D721Med (cell line): ENCODE measurements around the gene HOXA7.

ENCODE experiments used
- DNase-seq: peaks from one replicate; pipeline ENCODE4 v3.0.0; 2011; ENCODE audit warnings: low spot score; ENCODE audit not compliant: insufficient read length
- FAIRE-seq: peaks from 2 replicates; lab custom pipeline; 2011; peaks lifted over from hg19 to GRCh38; lab: Jason Lieb, UNC
- TF ChIP-seq, protein P1 (sequence below): IDR thresholded peaks from 2 replicates; pipeline ENCODE4 v1.5.1; 2012; ENCODE audit warnings: mild to moderate bottlenecking, control low read depth; ENCODE audit not compliant: insufficient read depth; ENCODE audit errors: missing control alignments

HOXA7 gene

DNA sequence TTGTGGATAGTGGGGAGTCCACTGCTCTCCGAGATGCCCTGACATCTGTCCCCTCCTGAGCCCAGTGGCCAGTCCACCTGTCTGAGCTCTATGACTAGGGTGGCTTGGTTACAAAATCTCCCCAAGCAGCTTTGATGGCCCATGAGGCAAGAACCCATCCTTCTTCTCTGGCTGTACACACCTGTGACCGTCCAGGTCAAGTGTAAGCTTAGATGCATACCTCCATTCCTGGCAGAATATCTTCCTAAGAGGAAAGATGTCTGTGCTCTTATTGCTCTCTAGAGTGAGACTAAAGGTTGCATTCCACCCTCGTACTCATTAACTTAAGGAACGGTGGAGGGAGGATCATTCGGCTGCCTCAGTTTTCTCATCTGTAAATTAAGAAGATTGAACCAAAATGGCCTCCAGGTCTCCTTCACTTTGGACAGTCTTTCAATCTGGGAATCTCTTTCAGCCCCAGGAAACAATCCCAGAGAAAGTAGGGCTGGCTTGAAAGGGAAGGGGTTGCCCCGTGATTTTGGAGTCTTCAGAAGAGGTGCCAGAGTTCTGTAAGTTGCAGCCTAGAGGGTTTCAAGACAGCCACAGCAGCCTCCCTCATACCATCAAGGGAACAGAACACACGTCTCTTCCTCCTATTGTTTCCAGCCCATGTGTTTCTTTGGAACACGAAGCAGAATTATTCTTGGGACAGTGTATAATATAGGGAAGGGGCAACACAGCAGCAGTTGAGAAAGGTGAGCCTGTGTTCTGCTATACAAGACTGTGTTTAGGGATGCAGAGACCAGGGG, 31.4 kb downstream of the HOXA7 start:
- DNase-seq (no peak), FAIRE-seq (no peak)
- TF ChIP-seq, protein P1, sequence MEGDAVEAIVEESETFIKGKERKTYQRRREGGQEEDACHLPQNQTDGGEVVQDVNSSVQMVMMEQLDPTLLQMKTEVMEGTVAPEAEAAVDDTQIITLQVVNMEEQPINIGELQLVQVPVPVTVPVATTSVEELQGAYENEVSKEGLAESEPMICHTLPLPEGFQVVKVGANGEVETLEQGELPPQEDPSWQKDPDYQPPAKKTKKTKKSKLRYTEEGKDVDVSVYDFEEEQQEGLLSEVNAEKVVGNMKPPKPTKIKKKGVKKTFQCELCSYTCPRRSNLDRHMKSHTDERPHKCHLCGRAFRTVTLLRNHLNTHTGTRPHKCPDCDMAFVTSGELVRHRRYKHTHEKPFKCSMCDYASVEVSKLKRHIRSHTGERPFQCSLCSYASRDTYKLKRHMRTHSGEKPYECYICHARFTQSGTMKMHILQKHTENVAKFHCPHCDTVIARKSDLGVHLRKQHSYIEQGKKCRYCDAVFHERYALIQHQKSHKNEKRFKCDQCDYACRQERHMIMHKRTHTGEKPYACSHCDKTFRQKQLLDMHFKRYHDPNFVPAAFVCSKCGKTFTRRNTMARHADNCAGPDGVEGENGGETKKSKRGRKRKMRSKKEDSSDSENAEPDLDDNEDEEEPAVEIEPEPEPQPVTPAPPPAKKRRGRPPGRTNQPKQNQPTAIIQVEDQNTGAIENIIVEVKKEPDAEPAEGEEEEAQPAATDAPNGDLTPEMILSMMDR: no peak

DNA sequence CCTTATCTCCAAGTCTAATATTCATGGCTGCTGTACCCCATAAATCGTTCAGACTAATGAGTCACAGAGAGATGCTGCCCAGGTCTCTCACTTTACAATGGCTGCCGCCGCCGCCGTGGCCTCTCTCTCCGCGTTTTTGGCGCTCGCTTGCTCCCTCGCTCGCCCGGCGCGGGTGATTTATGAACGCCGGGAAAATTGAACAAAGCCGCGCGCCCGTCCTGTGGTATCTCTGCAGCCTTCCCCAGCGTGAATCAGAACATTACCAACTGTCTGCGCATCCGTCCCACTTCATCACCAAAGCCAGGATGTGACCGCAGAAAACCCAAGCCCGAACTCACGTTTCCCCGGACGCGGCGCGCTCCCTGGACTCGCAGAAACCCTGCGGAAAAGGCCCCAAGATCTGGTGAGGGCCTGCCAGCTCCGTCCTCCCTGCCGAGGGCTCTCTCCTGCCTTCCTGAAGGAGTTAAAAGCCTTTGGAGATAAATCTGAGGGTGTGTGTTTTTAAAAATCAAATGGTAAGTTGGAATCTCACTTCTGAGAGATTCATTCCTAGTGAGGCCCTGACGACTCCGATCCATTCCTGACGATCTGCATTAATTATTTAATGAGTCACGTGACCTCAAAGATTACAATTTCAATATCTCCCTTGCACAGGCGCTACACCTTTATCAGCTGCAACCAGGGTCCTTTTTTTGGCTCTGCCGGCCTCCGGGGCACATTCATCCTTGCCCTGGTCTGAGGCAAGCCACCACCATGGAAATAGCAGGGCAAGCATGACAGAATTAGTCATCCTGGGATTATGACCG, 32.2 kb downstream of the HOXA7 start:
- TF ChIP-seq, protein P1: no peak
- no peak for FAIRE-seq

DNA sequence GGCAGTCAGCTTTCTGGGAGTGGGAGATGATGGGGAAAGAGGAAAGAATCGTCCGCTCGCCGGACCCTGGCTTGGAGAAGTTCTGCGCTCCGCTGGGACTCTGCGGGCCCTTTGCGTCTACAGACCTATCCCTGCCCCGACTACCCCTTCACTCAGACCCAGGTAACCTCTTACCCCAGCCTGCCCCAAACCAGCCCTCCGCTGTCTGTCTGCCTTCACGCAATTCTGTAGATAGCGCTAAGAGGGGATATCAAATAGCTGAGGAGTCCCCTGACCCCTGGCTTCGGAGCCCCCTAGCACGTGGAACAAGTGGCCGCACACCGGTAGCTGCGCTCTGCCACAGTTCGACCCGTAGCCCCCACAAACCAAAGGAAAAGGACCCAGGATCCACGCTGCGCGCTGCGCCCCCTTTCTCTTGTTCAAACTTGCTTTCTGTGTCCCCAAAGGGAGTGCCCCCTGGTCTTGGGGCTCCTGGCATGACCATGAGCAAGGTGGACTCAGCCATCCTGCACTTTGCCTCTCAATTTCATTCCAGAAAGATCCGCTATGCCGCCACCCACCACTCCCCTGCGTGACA, 32.9 kb downstream of the HOXA7 start:
- DNase-seq (no peak), FAIRE-seq (no peak)
- TF ChIP-seq, protein P1: no peak

More for the DNA sequence above, 32.2 kb downstream of the HOXA7 start:
- no peak for DNase-seq

DNA sequence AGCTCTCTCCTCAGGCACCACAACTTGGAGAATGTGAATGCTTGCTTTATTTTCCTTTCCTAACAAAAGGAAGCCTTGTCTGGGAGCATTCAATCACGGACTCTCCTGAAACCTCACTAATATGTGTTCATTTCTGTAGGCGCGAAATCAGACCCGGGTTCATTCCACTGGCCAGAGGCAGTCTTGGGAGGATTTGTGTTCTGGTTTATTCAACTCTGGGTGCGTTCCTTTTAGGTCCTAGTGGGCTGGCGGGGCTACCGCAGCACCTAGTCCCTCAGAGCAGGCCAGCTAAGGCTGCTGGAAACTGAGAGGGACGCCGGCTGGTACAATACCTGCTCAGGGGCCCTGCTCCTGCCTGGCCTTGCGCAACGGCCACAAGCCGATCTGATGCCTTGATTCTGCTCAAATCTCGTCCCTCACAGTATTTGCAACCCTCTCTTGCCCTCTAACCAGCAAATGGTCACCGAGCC, 33.4 kb downstream of the HOXA7 start:
- no peak for DNase-seq
- TF ChIP-seq, protein P1: no peak
- FAIRE-seq: no peak

DNA sequence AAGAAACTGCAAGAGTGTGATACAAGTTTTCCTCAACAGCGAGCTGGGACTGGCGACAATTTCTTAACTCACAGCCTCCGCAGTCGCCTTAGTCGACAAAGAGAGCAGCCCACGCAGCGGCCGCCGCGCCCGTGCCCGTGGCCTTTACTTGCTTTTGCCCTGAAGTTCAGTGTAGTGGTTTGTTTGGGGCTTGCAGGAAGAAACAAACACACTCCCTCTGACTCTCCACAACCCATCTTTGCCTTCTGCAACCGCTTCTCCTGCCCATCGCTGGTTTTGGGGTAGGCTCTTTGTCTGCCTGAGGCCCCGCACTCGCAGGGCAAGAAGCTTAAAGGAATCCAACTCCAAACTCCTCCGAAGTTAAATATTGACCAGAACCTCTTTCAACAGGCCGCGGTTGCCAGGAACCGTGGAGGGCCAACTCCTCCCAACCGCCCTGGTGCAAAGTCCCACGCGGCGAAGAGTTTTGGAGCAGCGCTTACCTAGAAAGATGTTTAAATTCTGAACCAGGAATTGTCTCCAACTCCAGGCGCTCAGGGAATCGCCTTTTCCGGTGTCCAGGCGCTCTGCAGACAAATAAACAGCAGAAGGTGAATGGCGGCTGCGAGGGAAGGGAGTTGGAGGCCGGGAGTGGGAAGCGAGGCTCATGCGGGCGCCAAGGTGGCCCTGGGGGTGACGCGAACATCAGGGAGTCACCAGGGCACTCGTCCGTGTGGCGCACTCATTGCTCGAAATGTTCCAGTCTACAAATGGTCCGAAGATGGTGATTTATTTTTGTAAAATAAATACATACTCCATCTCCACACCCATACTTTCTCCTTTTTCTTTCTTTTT, 34.2 kb downstream of the HOXA7 start:
- TF ChIP-seq, protein P1: no peak
- DNase-seq (no peak), FAIRE-seq (no peak)

DNA sequence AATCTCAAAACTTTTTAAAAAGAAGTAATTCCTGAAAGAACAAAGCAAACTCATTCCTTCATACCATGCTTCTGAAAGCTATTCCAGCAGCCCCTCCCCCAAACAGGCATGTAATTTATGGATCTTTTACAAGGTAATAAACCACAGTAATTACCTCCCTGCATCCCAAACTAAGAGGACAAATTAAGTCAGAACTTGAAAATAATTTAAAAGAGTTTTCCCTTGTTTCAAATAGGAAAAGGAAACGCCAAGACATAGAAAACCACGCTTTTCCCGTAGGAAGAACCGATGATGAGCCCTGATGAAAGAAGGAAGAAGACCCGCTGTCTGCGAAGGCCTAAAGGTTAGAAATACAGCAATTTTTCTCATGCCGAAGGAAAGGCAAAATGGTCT, 34.8 kb downstream of the HOXA7 start:
- TF ChIP-seq, protein P1: no peak
- no peak for FAIRE-seq
- no peak for DNase-seq
